MM.1S (cell line): Measurements from ENCODE around the gene OR6Y1.

Source experiments
- DNase-seq: peaks from one replicate; pipeline ENCODE4 v3.0.0-alpha.2; 2015
- H2AFZ ChIP-seq: fragments of 300-600 bp; sonication (generic); 2 replicates; pipeline ENCODE4 v1.6.0; 2016; ENCODE audit warnings: antibody characterized with exemption, low read length
- H3F3A ChIP-seq: fragments of 300-600 bp; sonication (generic); 2 replicates; pipeline ENCODE4 v1.6.1; 2016; ENCODE audit warnings: mild to moderate bottlenecking, antibody characterized with exemption, low read length, moderate library complexity, mixed read lengths; ENCODE audit not compliant: insufficient read depth
- H3K27ac ChIP-seq: fragments of 300-600 bp; sonication (generic); 2 replicates; pipeline ENCODE4 v1.5.1; 2016; ENCODE audit warnings: mild to moderate bottlenecking, low read length
- H3K27me3 ChIP-seq: fragments of 300-600 bp; sonication (generic); replicated peaks from 2 replicates; pipeline ENCODE4 v1.6.0; 2016; ENCODE audit warnings: low read length; ENCODE audit not compliant: insufficient read depth
- H3K36me3 ChIP-seq: fragments of 300-600 bp; sonication (generic); replicated peaks from 2 replicates; pipeline ENCODE4 v1.6.1; 2016; ENCODE audit warnings: mild to moderate bottlenecking, low read length, mixed read lengths; ENCODE audit not compliant: insufficient read depth
- H3K4me1 ChIP-seq: fragments of 300-600 bp; sonication (generic); 2 replicates; pipeline ENCODE4 v1.6.1; 2016; ENCODE audit warnings: low read length, mixed read lengths
- H3K4me2 ChIP-seq: fragments of 300-600 bp; sonication (generic); 2 replicates; pipeline ENCODE4 v1.6.0; 2016; ENCODE audit warnings: low read depth, low read length
- H3K4me3 ChIP-seq: fragments of 300-600 bp; sonication (generic); 2 replicates; pipeline ENCODE4 v1.5.1; 2016; ENCODE audit warnings: low read length, mixed read lengths
- H3K79me2 ChIP-seq: fragments of 300-600 bp; sonication (generic); 2 replicates; pipeline ENCODE4 v1.6.1; 2016; ENCODE audit warnings: mixed run types, low read length, mixed read lengths
- H3K9ac ChIP-seq: fragments of 300-600 bp; sonication (generic); 2 replicates; pipeline ENCODE4 v1.6.1; 2016; ENCODE audit warnings: low read length, mixed read lengths
- H3K9me2 ChIP-seq: fragments of 300-600 bp; sonication (generic); replicated peaks from 2 replicates; pipeline ENCODE4 v1.6.1; 2016; ENCODE audit warnings: mild to moderate bottlenecking, low read length, mixed read lengths; ENCODE audit not compliant: insufficient read depth
- H3K9me3 ChIP-seq: fragments of 300-600 bp; sonication (generic); replicated peaks from 2 replicates; pipeline ENCODE4 v1.6.1; 2016; ENCODE audit warnings: mild to moderate bottlenecking, low read length, mixed read lengths; ENCODE audit not compliant: insufficient read depth
- H4K20me1 ChIP-seq: fragments of 300-600 bp; sonication (generic); 2 replicates; pipeline ENCODE4 v1.6.1; 2016; ENCODE audit warnings: mild to moderate bottlenecking, low read length, moderate library complexity, mixed read lengths; ENCODE audit not compliant: insufficient read depth
- EZH2 ChIP-seq: fragments of 300-600 bp; sonication (generic); optimal IDR thresholded peaks from 2 replicates; pipeline ENCODE3; 2017; ENCODE audit warnings: low read depth, mild to moderate bottlenecking, antibody characterized with exemption, low read length, mixed read lengths
- EZH2phosphoT487 ChIP-seq: fragments of 300-600 bp; sonication (generic); IDR thresholded peaks from 2 replicates; pipeline ENCODE4 v1.6.1; 2018; ENCODE audit warnings: antibody characterized with exemption, low read length
- TF ChIP-seq, protein P1 (sequence below): fragments of 300-600 bp; sonication (generic); IDR thresholded peaks from 2 replicates; pipeline ENCODE4 v1.5.1; 2016; ENCODE audit warnings: antibody characterized with exemption, low read length, mixed read lengths

OR6Y1 gene

DNA sequence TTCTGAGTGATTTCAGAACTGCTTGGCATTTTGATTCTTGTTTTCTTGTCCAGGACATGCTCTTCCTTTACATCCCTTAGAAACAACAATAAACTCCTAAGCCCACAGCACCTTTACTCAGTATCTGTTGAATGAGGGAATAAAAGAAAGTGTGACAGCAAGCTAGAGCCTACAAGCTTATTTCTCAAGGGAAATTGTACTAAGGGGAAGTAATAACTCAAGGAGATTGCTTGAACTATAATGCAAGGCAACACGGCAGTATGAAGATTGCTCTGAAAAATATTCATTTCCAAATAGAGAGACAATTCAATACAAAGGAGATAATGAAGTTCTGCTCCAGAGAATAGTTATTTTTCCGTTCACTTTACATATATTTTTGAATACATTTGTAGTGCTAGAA, 9.6 kb upstream of the OR6Y1 start:
- H3K36me3 ChIP-seq, result no peaks in the 10 kb centered on the region
- H3K79me2 ChIP-seq, result no peaks in the 10 kb centered on the region
- H3K27me3 ChIP-seq, result no peaks in the 10 kb centered on the region
- H3K9ac ChIP-seq, result no peak overlapping the region
- no peak overlapping the region for H3K4me3 ChIP-seq
- no peak for DNase-seq
- no peak overlapping the region for H3K27ac ChIP-seq
- TF ChIP-seq EZH2 (no peak), EZH2phosphoT487 (no peak)
- TF ChIP-seq, protein P1, sequence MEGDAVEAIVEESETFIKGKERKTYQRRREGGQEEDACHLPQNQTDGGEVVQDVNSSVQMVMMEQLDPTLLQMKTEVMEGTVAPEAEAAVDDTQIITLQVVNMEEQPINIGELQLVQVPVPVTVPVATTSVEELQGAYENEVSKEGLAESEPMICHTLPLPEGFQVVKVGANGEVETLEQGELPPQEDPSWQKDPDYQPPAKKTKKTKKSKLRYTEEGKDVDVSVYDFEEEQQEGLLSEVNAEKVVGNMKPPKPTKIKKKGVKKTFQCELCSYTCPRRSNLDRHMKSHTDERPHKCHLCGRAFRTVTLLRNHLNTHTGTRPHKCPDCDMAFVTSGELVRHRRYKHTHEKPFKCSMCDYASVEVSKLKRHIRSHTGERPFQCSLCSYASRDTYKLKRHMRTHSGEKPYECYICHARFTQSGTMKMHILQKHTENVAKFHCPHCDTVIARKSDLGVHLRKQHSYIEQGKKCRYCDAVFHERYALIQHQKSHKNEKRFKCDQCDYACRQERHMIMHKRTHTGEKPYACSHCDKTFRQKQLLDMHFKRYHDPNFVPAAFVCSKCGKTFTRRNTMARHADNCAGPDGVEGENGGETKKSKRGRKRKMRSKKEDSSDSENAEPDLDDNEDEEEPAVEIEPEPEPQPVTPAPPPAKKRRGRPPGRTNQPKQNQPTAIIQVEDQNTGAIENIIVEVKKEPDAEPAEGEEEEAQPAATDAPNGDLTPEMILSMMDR, result no peak
- H3K4me2 ChIP-seq, result no peak overlapping the region
- no peaks in the 10 kb centered on the region for H3K9me3 ChIP-seq
- H2AFZ ChIP-seq, result no peak overlapping the region
- H4K20me1 ChIP-seq, result no peaks in the 10 kb centered on the region
- no peaks in the 10 kb centered on the region for H3F3A ChIP-seq
- H3K9me2 ChIP-seq, result no peaks in the 10 kb centered on the region
- H3K4me1 ChIP-seq, result no peaks in the 10 kb centered on the region

DNA sequence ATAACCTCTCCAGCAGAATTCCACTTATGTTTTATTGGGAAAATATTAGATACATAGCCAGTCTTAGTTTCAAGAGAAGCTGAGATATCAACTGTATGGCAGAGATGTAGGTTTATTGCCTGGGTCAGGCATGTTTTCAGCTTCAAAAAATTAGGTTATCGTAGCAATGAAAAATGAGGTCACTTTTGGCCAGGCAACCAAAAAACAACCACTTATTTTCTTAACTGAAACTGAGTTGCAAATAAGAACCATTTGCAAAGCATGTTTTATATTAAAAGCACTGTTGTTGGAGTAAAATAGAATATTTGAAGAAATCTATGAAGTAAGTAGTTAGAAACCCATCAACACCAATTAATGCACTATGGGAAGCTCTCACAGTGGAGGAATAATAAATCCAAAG, 5.5 kb upstream of the OR6Y1 start:
- Histone ChIP-seq H3K36me3 (no peaks in the 10 kb centered on the region), H3K9me3 (no peaks in the 10 kb centered on the region), H2AFZ (no peak overlapping the region), H3K4me2 (no peak overlapping the region), H3K27ac (no peak overlapping the region), H4K20me1 (no peaks in the 10 kb centered on the region), H3K9ac (no peak overlapping the region), H3K79me2 (no peaks in the 10 kb centered on the region), H3K27me3 (no peaks in the 10 kb centered on the region), H3K4me3 (no peak overlapping the region), H3F3A (no peaks in the 10 kb centered on the region), H3K4me1 (no peaks in the 10 kb centered on the region), H3K9me2 (no peaks in the 10 kb centered on the region)
- no peak for TF ChIP-seq EZH2
- TF ChIP-seq, protein P1, result no peak
- TF ChIP-seq EZH2phosphoT487, result no peak
- no peak for DNase-seq

- Histone ChIP-seq H2AFZ (no peak overlapping the region), H3K9me3 (no peaks in the 10 kb centered on the region), H3K27me3 (no peaks in the 10 kb centered on the region), H3F3A (no peaks in the 10 kb centered on the region), H3K9ac (no peak overlapping the region), H3K4me3 (no peak overlapping the region), H3K79me2 (no peaks in the 10 kb centered on the region), H4K20me1 (no peaks in the 10 kb centered on the region), H3K36me3 (no peaks in the 10 kb centered on the region), H3K27ac (no peak overlapping the region), H3K4me1 (no peaks in the 10 kb centered on the region), H3K4me2 (no peak overlapping the region), H3K9me2 (no peaks in the 10 kb centered on the region; the same call in 1 of the 2 replicates)
- no peak for DNase-seq
- TF ChIP-seq, protein P1, result no peak
- TF ChIP-seq EZH2phosphoT487 (no peak), EZH2 (no peak)
These were observed 1.9 kb downstream of the OR6Y1 start for GRCh38 chr1:158552296-158552695.
